ENCODE measurements around the gene MXRA5.
"Not testable (repeated sequence)": the region's sequence is repeated elsewhere in the genome, so short reads cannot be mapped to it uniquely, and the experiment has no call there.

The MXRA5 gene, protein sequence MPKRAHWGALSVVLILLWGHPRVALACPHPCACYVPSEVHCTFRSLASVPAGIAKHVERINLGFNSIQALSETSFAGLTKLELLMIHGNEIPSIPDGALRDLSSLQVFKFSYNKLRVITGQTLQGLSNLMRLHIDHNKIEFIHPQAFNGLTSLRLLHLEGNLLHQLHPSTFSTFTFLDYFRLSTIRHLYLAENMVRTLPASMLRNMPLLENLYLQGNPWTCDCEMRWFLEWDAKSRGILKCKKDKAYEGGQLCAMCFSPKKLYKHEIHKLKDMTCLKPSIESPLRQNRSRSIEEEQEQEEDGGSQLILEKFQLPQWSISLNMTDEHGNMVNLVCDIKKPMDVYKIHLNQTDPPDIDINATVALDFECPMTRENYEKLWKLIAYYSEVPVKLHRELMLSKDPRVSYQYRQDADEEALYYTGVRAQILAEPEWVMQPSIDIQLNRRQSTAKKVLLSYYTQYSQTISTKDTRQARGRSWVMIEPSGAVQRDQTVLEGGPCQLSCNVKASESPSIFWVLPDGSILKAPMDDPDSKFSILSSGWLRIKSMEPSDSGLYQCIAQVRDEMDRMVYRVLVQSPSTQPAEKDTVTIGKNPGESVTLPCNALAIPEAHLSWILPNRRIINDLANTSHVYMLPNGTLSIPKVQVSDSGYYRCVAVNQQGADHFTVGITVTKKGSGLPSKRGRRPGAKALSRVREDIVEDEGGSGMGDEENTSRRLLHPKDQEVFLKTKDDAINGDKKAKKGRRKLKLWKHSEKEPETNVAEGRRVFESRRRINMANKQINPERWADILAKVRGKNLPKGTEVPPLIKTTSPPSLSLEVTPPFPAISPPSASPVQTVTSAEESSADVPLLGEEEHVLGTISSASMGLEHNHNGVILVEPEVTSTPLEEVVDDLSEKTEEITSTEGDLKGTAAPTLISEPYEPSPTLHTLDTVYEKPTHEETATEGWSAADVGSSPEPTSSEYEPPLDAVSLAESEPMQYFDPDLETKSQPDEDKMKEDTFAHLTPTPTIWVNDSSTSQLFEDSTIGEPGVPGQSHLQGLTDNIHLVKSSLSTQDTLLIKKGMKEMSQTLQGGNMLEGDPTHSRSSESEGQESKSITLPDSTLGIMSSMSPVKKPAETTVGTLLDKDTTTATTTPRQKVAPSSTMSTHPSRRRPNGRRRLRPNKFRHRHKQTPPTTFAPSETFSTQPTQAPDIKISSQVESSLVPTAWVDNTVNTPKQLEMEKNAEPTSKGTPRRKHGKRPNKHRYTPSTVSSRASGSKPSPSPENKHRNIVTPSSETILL (N-terminal part only)

DNA sequence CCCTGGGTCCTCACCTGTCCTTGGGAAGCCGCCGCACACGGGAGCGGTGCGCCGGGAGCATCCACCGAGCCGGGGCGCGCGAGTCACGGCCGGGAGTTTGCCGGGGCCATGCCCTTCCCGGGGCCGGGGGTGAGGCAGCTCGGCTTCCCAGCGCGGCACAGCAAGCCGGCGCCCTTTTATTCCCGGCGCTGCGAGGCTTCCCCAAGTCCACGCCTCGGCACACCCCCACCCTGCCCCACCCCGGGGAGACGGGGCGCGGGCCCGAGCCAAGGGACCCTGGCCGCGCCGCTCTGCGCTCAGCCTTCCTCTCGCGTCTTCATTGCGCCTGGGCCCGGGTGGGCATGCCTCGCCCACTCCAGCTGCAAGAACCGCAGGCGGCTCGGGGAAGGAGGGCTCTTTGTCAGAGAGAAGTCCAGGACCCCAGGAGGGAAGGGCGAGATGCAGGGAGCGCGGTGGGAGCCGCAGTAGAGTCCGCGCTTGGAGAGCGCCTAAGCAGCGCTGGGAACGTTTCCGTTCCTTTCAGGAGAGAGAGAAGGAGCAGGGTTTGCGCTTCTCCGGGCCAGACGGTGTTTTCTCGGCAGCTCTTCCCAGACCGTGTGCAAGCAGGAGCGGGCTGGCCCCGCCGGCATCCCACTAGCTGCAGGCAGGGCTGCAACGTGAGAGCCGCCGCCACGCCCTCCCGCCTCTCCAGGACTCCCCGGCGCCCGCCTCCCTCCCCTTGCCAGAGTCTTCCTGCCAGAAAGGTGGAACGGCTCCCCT, at the start of gene MXRA5:
TSS of gene MXRA5 (minus strand) at position 152 of the 759 bp plus-strand sequence. CDS start 2,819 bp downstream, outside the sequence.
- DNase-seq, result no peak

DNA sequence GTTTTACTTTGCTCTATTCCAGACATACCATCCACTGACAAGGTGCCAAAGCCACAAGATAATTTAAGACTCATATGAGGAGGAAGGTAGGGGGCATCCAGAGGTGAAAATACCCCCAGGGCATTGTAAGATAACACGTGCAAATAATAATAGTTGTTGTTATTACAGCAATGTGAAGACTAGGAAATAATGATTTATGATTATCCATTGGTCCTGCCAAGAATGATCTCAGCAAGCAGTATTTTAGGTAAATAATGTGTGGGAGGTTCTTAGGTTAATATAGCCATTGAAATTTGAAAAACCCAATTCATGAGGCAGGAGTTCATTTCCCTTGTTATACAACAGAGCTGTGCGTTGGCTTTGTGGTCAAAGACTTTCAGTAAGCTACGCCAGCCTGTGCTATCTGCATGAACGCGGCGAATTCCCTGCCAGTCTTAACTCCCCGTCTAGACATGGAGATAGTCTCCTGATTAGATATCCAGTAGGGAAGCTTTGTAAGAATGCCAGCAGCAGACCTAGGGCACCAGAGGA, 47.2 kb upstream of the MXRA5 start:
- no peak for DNase-seq

DNA sequence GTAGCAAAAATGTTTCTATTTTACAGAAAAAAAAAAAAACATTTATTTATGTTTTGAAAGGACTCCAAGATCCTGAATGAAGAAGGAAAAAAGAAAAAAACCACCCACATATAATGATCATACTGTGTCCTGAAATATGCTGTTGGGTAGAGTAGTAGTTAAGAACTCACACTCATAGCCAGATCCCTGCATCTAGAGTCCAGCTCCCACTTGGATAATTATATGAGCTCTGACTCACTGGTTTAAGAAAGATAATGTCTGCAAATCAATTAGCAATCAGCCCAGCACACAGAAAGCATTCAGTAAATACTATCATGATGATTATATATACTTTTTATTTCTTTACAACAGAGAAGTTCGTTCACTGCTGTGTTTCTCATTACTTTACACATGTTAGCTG, 46.7 kb upstream of the MXRA5 start:
- no peak for DNase-seq

DNA sequence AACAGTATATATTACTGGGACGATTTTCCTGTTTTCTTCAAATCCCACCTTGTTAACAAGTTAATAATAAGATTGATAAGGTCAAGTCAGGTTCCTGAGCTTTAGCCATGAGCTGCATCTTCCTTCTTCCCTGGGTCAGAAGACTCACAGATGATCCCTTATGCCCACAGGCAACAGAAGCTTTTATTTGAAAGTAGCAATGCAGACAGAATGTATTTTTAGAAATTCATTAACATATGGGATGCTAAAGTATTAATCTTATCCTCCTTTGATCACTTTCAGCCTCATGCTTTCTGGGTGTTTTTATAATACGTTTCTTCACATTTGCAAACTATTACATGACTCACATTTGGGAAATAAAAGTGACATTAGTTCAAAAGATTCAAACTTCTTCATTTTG, 42.0 kb upstream of the MXRA5 start:
- DNase-seq, result no peak

DNA sequence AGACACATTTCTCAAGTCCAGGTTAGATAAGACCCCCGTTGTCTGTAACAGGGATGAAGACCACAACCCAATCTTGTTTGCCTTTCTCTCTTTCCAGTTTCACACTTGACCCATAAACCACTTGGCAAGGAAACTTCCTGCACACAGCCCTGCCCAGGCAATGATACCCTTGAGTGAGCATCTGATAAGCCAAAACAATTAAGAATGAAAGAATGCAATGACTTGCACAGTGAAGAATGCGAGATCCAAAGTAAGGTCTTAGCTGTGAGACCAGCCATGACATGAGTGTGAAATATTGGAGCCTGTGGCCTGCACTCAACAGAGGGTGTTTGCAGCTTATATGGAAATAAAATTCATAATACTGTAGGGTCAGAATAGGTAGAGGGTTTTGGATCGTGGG, 37.9 kb upstream of the MXRA5 start:
- DNase-seq, result no peak

DNA sequence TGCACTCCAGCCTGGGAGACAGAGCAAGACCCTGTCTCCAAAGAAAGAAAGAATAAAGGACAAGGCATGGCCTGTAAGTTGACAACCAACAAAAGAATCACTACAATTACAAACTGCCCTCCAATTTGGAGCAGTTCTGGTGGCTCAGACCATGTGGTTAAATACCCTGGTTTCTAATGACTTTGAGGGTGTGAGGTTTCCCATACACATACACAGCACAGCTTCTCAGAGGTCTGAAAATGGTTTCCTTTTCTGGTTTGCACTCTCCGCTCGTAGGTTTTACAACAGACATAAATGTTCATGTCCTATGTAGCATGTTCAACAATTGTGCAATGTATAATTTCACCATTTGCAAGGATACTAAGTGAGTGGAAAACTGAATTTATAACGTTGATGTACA, 34.2 kb upstream of the MXRA5 start:
- DNase-seq, result no peak

DNA sequence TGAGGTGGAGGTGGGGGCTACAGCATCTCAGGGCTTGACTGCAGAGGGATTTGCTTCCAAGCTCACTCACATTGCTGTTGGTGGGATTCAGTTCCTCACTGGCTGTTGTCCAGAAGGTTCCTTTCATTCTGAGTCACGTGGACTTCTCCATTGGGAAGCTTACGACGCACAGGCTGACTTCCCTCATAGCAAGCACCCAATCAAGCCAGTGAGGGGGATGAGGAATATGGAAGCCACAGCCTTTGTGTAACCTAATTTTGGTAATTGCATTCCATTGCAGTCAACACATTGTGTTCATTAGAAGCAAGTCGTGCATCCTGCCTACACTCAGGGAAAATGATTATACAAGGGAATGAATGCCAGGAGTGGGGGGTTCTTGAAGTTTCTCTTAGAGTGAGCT, 32.7 kb upstream of the MXRA5 start:
- DNase-seq, result no peak

DNA sequence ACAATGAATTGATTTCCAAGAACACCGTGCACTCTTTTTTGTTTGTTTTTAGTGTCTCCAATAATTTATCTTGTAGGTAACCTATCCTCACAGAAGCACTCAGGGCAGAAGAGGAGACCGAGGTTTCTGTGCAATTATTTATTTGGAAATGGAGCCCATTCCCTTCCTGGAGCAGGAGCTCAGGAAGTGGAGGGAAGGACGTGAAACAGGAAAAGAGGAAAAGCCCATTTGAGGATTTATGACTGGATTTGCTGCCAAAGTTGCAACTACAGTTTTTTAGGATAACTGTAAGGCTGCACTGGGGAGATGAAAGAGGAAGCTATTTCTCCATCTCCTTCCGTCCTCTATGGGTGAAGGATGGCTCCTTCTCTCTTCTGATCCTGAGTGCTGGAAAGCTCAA, 31.7 kb upstream of the MXRA5 start:
- no peak for DNase-seq

DNA sequence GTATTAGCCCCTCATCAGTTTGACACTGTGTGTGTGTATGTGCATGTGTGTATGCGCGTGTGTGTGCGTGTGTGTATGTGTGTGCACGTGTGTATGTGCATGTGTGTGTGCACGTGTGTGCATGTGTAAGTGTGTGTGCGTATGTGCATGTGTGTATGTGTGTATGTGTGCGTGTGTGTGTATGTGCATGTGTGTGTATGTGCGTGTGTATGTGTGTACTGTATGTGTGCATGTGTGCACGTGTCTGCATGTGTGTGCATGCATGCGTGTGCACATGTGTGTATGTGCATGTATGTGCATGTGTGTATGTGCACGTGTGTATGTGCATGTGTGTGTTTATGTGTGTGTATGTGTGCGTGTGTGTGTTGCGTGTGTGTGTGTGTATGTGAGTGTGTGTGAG, 31.1 kb upstream of the MXRA5 start:
- no peak for DNase-seq

DNA sequence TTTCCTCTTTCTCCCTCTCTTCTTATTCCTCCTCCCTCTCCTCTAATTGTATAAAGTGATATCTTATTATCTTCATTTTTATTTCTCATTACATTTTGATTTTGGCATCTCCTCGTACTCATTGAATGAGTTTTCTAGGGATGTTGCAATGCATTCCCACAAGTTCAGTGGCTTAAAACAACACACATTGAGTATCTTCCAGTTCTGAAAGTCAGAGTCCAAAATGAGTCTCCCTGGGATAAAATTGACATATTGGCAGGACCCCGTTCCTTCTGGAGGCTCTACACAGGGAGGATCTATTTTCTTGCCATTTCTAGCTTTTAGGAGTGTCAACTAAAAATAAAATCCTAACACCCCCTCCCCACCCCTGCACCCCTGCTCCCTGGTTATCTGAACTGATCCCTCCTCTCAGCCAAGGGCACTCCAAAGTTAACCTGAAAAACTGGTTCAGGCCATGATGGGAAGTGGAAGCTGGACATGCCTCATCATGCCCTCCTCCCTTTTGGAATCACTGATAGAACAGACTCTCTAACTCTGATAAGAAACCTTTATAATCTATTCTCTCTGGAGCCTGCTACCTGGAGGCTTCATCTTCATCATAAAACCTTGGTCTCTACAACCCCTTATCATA, 29.5 kb upstream of the MXRA5 start:
- not testable (repeated sequence) for DNase-seq

DNA sequence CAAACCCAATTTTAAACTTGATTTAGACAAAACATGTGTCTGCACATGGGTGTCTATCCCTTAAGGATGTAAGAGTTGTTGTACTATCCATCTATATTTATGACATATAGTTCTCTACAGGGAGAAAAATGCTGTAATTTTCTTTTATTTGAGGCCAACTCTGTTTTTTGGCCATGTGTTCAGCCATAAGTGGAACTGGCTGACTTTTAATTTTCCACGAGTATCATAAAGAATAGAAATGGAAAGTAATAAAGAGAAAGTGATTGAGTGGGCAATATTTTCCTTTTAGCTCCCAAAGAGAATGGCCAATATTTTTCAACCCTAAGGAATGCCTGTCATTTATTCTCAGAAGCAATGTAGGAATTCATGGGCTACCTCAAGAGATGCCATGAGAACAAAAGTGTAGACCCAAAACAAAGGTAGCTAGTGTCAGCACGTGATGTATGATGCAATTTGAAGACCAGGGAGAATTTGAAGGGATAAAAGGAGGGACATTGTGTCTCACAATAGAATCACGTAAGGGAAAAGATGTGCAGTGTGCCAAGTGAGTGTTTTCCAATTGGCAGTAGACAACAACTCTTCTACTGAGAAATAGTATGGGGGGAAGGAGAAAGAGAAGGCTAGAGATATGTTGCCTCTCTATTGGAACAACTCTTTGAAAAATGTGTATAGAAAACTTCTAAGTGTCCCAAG, 27.8 kb upstream of the MXRA5 start:
- DNase-seq, result no peak

DNA sequence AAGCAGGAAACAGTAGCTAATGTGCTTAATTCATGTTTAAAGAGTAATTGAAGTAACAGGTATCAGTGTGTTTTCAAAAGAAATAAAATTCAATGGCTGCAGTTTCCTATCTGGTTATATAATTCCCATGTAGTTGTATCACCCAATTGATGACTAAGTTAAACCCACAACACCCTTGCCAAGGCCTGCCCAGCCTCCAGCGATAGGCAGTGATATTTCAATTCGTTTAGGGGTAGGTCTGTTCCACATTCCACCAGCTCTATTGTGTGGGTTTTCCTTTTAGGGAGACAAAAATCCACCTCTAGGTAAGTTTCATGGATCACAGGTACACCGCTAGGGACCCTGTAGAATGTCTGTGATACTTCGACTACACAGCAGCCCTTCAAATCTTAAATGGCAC, 24.7 kb upstream of the MXRA5 start:
- DNase-seq, result no peak

DNA sequence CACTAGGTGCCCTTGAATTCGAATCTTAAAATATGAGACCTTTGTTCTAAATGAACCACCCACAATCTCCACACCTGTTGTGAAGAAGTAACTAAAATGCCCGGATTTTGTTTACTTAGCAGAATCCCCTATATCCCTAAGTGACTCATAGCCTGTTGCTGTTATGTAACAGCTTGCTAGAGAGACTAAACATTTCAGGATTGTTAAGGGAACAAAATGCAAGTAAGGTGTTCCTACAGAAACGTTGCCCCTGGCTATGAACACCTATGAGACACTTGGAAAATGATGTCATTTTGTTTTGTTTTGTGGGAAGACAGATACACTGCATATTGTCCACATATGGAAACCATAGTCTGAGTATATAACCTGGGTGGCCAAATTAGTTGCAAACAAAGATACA, 24.2 kb upstream of the MXRA5 start:
- DNase-seq, result no peak

DNA sequence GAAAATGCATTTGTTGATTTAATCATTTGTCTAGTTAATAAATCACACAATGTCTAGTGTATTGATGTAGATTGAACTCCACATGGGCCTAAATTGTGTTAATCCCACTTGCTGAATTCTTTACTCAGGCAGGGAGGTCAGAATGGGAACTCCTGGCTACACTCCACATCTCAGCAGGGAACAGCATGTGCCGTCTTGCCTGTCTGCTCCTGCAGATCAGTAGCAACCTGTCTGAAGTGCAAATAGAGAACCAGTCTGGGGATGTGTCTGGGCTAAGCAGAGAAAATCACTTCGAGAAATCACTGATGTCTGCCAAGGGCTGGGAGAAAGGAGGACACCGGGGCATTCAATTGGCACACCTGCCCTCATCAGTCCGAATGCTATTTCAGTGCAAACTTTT, 16.5 kb upstream of the MXRA5 start:
- no peak for DNase-seq

DNA sequence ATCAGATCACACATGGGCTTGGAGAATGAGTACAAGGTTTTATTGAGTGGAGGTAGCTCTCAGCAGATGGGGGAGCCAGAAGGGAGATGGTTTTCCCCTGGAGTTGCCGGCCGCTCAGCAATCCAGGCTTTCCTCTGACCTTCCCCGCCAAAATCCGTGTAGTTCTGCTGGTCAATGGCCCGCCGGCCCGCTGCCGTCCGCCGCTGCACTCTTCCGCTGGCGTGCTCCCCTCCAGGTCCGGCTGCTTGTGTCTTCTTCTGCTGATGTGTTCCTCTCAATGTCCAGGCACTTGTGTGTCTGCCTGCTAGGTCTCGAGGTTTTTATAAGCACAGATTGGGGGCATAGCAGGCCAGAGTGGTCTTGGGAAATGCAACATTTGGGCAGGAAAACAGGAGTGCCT, 14.4 kb upstream of the MXRA5 start:
- DNase-seq, result no peak

DNA sequence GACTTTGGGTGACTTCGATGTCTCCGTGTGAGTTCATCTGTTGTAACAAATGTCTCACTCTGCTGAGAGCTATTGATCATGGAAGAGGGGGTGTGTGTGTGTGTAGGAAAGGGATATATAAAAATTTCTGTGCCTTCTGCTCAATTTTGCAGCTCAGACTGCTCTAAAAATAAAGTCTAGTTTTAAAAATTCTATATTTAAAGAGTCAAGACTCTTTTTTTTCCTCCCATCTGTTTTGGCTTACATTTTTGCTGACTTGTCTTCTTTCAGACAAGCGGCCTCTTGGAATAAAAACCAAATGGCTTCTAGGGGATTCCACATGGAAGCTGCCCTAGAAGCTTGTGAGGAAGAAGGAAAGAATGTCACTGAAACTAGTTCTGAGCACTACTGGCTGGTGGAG, 6.3 kb upstream of the MXRA5 start:
- DNase-seq, result not testable (repeated sequence)

DNA sequence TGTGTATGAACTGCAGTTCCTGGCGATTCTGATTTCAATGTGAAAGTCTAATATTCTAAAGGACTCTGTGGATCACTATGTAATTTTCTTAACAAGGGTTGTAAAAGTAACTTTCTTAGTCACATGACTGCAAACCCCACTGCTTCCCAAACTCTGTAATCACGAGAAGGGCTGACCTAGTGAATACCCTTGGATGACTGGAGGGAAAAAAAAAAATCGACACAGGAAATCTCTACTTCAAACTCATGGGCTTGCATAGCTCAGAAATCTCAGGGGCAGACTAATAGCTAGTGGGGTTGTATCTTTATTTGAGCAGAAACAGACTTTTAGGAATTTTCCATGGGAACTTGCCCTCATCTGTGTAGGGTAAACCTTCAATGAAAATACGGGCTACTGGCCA, 4.8 kb upstream of the MXRA5 start:
- DNase-seq, result no peak

DNA sequence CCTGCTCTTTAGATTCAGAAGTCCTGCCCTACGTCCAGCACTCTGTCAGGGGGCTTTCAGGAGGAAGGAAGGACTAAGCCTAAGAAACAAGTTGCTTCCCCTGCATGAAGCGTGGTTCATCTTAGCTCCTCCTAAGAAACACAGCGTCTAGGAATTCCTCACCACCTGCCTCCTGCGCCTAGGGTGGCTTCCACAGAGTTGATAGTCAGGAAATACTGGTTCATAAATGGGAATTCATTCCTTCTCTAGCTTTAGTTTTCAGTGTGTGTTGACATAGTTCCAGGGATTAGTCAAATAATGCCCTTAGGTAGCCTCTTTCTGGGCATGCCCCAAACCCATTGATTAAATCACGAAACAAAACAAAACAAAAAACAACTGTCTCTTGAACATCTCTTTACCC, 1.7 kb upstream of the MXRA5 start:
- DNase-seq, result no peak

DNA sequence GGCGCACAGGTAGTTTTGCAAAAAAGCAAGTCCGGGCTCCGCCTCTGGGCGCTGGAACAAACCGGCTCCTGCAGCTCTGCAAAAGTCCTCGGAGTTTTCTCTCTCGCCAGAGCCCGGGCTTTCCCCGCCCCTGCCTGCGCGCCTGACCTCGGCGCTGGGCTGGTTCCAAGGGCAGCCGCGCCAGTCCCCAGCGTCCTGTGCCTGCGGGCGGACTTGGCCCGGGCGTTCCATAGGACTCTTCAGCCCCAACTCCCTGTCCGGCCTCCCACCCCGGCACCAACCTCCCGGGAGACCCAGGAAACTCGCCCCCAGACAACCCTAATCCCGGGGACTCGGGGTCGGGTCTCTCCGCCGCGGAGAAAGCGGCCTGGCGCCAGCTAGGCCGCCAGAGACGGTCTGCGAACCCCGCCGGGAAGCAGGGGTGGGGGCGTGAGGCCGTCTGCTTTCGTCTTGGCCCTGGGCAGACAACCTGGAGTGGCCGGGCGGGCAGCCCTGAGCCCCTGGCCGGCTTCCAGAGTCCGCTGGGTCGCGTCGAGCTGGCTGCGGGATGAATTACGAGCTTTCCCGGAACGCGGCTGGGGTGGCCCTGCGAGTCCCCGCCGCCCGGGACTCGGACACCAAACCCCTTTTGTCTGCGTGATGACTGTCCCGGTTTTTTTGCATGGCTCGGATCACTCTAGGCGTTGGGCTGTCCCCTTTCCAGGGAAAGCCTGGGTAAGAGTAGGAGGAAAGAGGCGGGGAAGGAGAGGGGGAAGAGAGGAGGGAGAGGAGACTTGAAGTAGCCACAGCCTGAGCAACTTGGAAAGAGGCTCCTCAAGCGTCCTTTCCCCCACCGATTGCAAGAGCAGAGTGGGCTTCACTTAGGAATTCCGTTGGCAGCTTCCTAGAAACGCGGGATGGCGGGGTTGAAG, 916 bp downstream of the MXRA5 start:
- no peak for DNase-seq

DNA sequence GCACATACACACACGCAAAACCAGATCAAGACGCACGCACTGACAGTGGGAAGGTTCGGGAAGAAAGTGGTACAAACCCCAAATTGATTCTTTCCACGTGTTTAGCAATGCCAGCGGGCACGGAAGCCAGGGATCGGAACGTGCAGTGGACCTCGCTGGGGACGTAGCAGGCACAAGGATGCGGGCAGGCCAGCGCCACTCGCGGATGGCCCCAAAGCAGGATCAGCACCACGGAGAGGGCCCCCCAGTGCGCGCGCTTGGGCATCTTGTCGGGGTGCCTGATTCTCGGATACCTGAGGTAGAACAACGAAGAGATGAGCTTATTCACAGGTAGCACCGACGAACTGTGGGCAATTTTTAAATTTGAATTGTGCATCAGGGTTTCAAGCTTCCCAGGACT, 2.9 kb downstream of the MXRA5 start:
- not testable (repeated sequence) for DNase-seq

Measured in SW 1271 (cell line).